HCT116 (cell line): ENCODE data around the gene PHF13. TPM values are rescaled to one million over a fixed set of nuclear protein-coding genes. Genes with fewer than 3 reads are reported as not detected.

ENCODE experiments used
- ATAC-seq: fragments of 200-7000 bp; cut with Tn5 transposase; 2 replicates; pipeline ENCODE4 v1.9.1; 2020; ENCODE audit warnings: mild to moderate bottlenecking, moderate library complexity
- BruUV-seq: library from RNA; stranded (reverse); fragments of 400-500 nt; replicated peaks from 2 replicates; lab custom pipeline; 2021; lab: Mats Ljungman, UMichigan
- CTCF ChIA-PET: fragments of 300-600 bp; sonication (Branson Sonifier 250); formaldehyde crosslinking; loops from one replicate; lab custom pipeline; 2021; ENCODE audit warnings: antibody characterized with exemption; lab: Charles Lee
- POLR2A ChIA-PET: fragments of 300-600, 350-600 bp; sonication (Branson Sonifier 250); formaldehyde crosslinking; loops from one replicate; lab custom pipeline; 2021; ENCODE audit warnings: antibody characterized with exemption; lab: Charles Lee
- RAD21 ChIA-PET, 2 experiments: fragments of 300-600 bp; sonication (Branson Sonifier 250); formaldehyde crosslinking; loops; one replicate each; lab custom pipeline; 2023; ENCODE audit warnings: low total read pairs in 2 of 2; ENCODE audit not compliant: uncharacterized antibody in 2 of 2, unreplicated experiment in 2 of 2, low non-redundant PET in 1 of 2; lab: Charles Lee
- DNase-seq: peaks from one replicate; pipeline ENCODE4 v3.0.0-alpha.2; 2010; ENCODE audit warnings: low read depth, low spot score
- H2AFZ ChIP-seq: fragments of 200-600 bp; shearing (Covaris generic), sonication (generic); 2 replicates; pipeline ENCODE4 v1.6.1; 2017; ENCODE audit warnings: low read depth, mixed run types, mixed read lengths, antibody characterized with exemption, low read length; ENCODE audit not compliant: poor library complexity, severe bottlenecking
- H3K27ac ChIP-seq: 2 replicates; pipeline ENCODE4 v1.5.1; 2012; ENCODE audit warnings: low read depth, low read length
- H3K27me3 ChIP-seq: fragments of 200-600 bp; sonication (generic); 2 replicates; pipeline ENCODE4 v1.6.1; 2016; ENCODE audit warnings: mixed run types, low read length, mixed read lengths; ENCODE audit not compliant: insufficient read depth
- H3K36me3 ChIP-seq, 2 experiments: fragments of 200-500 bp in 1 of 2; fragments of 200-600 bp in 1 of 2; sonication (Bioruptor generic) in 1 of 2; sonication (generic) in 1 of 2; 2 replicates each; pipeline versions ENCODE4 v1.5.1 to v1.6.1; 2014 to 2016; ENCODE audit warnings: low read length in 2 of 2, inconsistent platforms in 1 of 2, mixed read lengths in 1 of 2, mixed run types in 1 of 2; ENCODE audit not compliant: insufficient read depth in 2 of 2, control insufficient read depth in 1 of 2
- H3K4me1 ChIP-seq, 2 experiments: fragments of 200-600 bp in 1 of 2; sonication (generic) in 1 of 2; 2 replicates each; pipeline versions ENCODE4 v1.5.1 to v1.6.1; 2012 to 2017; ENCODE audit warnings: low read length in 2 of 2, inconsistent platforms in 1 of 2, mild to moderate bottlenecking in 1 of 2, mixed read lengths in 1 of 2, mixed run types in 1 of 2, moderate library complexity in 1 of 2; ENCODE audit not compliant: insufficient read depth in 2 of 2, control insufficient read depth in 1 of 2
- H3K4me2 ChIP-seq: fragments of 200-600 bp; sonication (generic); 2 replicates; pipeline ENCODE4 v1.6.1; 2017; ENCODE audit warnings: mixed run types, low read length, mixed read lengths
- H3K4me3 ChIP-seq, 2 experiments: fragments of 200-600 bp in 1 of 2; sonication (generic) in 1 of 2; replicated peaks in 1 of 2; 2 replicates each; pipeline ENCODE4 v1.5.1; 2011 to 2016; ENCODE audit warnings: low read length in 2 of 2, control low read depth in 1 of 2, low read depth in 1 of 2, mild to moderate bottlenecking in 1 of 2, mixed read lengths in 1 of 2, mixed run types in 1 of 2
- H3K79me2 ChIP-seq: fragments of 200-600 bp; sonication (generic); 2 replicates; pipeline ENCODE4 v1.6.1; 2017; ENCODE audit warnings: mild to moderate bottlenecking, mixed run types, low read length, moderate library complexity, mixed read lengths; ENCODE audit not compliant: insufficient read depth
- H3K9ac ChIP-seq: fragments of 200-600 bp; sonication (generic); 2 replicates; pipeline ENCODE4 v1.6.1; 2016; ENCODE audit warnings: low read length, mixed read lengths
- H3K9me2 ChIP-seq: fragments of 200-600 bp; sonication (generic), shearing (Covaris generic); 2 replicates; pipeline ENCODE4 v1.6.1; 2017; ENCODE audit warnings: mixed run types, mild to moderate bottlenecking, moderate library complexity; ENCODE audit not compliant: insufficient read depth
- H3K9me3 ChIP-seq, 2 experiments: fragments of 200-500 bp in 1 of 2; fragments of 200-600 bp in 1 of 2; sonication (Bioruptor generic) in 1 of 2; sonication (generic) in 1 of 2; 2 replicates each; pipeline ENCODE4 v1.6.1; 2014 to 2017; ENCODE audit warnings: low read length in 2 of 2, mixed read lengths in 2 of 2, inconsistent platforms in 1 of 2, low read depth in 1 of 2, mild to moderate bottlenecking in 1 of 2, mixed run types in 1 of 2, moderate library complexity in 1 of 2; ENCODE audit not compliant: control insufficient read depth in 1 of 2, insufficient read depth in 1 of 2
- H4K20me1 ChIP-seq: fragments of 200-600 bp; sonication (generic), shearing (Covaris generic); 2 replicates; pipeline ENCODE4 v1.6.1; 2017; ENCODE audit warnings: mixed run types, mild to moderate bottlenecking, moderate library complexity; ENCODE audit not compliant: insufficient read depth
- CBX3 ChIP-seq: IDR thresholded peaks from 2 replicates; pipeline ENCODE4 v1.6.1; 2012; ENCODE audit warnings: low read depth
- CEBPB ChIP-seq: IDR thresholded peaks from 2 replicates; pipeline ENCODE4 v1.6.1; 2012; ENCODE audit warnings: low read depth
- EGR1 ChIP-seq: IDR thresholded peaks from 2 replicates; pipeline ENCODE4 v1.6.1; 2012; ENCODE audit warnings: low read depth
- FOSL1 ChIP-seq: IDR thresholded peaks from 2 replicates; pipeline ENCODE4 v1.6.1; 2012; ENCODE audit warnings: low read depth
- JUND ChIP-seq: IDR thresholded peaks from 2 replicates; pipeline ENCODE4 v1.6.1; 2012
- POLR2A ChIP-seq: IDR thresholded peaks from 2 replicates; pipeline ENCODE4 v1.7.0; 2011; ENCODE audit warnings: borderline replicate concordance; ENCODE audit not compliant: insufficient read depth, insufficient read length; ENCODE audit errors: extremely low read depth
- POLR2AphosphoS5 ChIP-seq: IDR thresholded peaks from 2 replicates; pipeline ENCODE4 v1.6.1; 2011; ENCODE audit warnings: mild to moderate bottlenecking, low read depth, low read length, moderate library complexity
- RAD21 ChIP-seq: IDR thresholded peaks from 2 replicates; pipeline ENCODE4 v1.6.1; 2012; ENCODE audit warnings: low read depth, mild to moderate bottlenecking
- SIN3A ChIP-seq: IDR thresholded peaks from 2 replicates; pipeline ENCODE4 v1.6.1; 2012; ENCODE audit warnings: low read depth
- SP1 ChIP-seq: IDR thresholded peaks from 2 replicates; pipeline ENCODE4 v1.6.1; 2012; ENCODE audit warnings: low read depth
- TCF7L2 ChIP-seq: IDR thresholded peaks from 2 replicates; pipeline ENCODE4 v1.7.0; 2011; ENCODE audit warnings: borderline replicate concordance, inconsistent platforms; ENCODE audit not compliant: insufficient read depth, insufficient read length; ENCODE audit errors: extremely low read depth
- YY1 ChIP-seq: IDR thresholded peaks from 2 replicates; pipeline ENCODE4 v1.6.1; 2011; ENCODE audit warnings: low read length, low read depth, moderate library complexity, mild to moderate bottlenecking; ENCODE audit not compliant: insufficient replicate concordance; ENCODE audit errors: extremely low read depth
- ZFX ChIP-seq: fragments of 450-650 bp; IDR thresholded peaks from 2 replicates; pipeline ENCODE4 v1.6.1; 2017
- ZNF274 ChIP-seq: fragments of 200-500 bp; sonication (Bioruptor generic); IDR thresholded peaks from 2 replicates; pipeline ENCODE4 v1.6.1; 2014; ENCODE audit warnings: mild to moderate bottlenecking, low read depth, low read length, inconsistent platforms
- intact Hi-C: fragments of 100-400 bp; cut with micrococcal nuclease; formaldehyde crosslinking; loops from 2 replicates; pipeline ENCODE4 v1.10.0; 2022
- total RNA-seq: library from RNA; stranded (reverse); gene quantifications from one replicate; pipeline ENCODE4 v1.2.1, GENCODE V29; 2021; ENCODE audit not compliant: unreplicated experiment
- TF ChIP-seq, protein P1 (sequence below), 3 experiments: fragments of 200-600 bp in 1 of 3; sonication (generic) in 1 of 3; IDR thresholded peaks in 2 of 3; conservative IDR thresholded peaks in 1 of 3; 2 replicates each; pipeline ENCODE4 v1.5.1; 2012 to 2017; ENCODE audit warnings: low read depth in 2 of 3, low read length in 2 of 3, antibody characterized with exemption in 1 of 3, borderline replicate concordance in 1 of 3, control low read depth in 1 of 3, mild to moderate bottlenecking in 1 of 3, mixed read lengths in 1 of 3, mixed run types in 1 of 3, moderate library complexity in 1 of 3; ENCODE audit not compliant: insufficient read depth in 1 of 3
- TF ChIP-seq, protein P2 (sequence below): IDR thresholded peaks from 2 replicates; pipeline ENCODE4 v1.6.1; 2011; ENCODE audit warnings: mild to moderate bottlenecking, low read length, moderate library complexity; ENCODE audit not compliant: insufficient replicate concordance; ENCODE audit errors: extremely low read depth
- TF ChIP-seq, protein P3 (sequence below): IDR thresholded peaks from 2 replicates; pipeline ENCODE4 v1.6.1; 2012

The PHF13 gene
- total RNA-seq, 1 experiment from 2014 or later: 25.8 TPM

DNA sequence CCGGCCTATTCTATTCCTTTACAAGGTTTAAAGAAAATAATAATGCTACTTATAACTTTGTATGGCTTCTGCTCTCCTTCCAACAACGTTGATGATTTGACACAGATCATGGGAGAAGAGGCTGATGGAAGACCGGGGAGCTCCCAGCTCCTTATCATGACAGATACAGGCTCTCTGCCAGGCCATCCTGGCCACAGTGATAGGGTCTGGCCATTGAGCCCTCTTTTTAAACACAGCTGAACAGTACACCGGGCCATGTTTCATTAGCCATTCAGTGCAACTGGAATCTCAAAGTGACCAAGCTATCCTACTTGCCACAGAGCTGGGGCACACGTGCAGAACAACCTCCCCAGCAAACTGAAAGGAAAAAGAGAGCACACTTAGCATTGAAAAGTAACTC lies 53.2 kb downstream of the PHF13 start:
- Histone ChIP-seq H3K27ac (no peak overlapping the region), H2AFZ (no peak overlapping the region), H3K9me2 (no peaks in the 10 kb centered on the region), H3K4me1 (no peaks in the 10 kb centered on the region), H3K9ac (no peak overlapping the region), H3K4me2 (no peak overlapping the region), H3K36me3 (peaks cover 6 to 24% of the 10 kb centered on the region in 2 experiments), H3K79me2 (peaks cover 33% of the 10 kb centered on the region), H3K9me3 (no peaks in the 10 kb centered on the region)
- POLR2A ChIA-PET: no interaction called here
- no peak for ATAC-seq
- RAD21 ChIA-PET: no interaction called here
- TF ChIP-seq JUND: no peak
- no peak for TF ChIP-seq TCF7L2
- TF ChIP-seq POLR2A: no peak
- no peak for TF ChIP-seq ZFX
- no peak for TF ChIP-seq EGR1
- TF ChIP-seq RAD21: no peak
- TF ChIP-seq POLR2AphosphoS5: no peak
- no peak for TF ChIP-seq SIN3A
- TF ChIP-seq, protein P1, sequence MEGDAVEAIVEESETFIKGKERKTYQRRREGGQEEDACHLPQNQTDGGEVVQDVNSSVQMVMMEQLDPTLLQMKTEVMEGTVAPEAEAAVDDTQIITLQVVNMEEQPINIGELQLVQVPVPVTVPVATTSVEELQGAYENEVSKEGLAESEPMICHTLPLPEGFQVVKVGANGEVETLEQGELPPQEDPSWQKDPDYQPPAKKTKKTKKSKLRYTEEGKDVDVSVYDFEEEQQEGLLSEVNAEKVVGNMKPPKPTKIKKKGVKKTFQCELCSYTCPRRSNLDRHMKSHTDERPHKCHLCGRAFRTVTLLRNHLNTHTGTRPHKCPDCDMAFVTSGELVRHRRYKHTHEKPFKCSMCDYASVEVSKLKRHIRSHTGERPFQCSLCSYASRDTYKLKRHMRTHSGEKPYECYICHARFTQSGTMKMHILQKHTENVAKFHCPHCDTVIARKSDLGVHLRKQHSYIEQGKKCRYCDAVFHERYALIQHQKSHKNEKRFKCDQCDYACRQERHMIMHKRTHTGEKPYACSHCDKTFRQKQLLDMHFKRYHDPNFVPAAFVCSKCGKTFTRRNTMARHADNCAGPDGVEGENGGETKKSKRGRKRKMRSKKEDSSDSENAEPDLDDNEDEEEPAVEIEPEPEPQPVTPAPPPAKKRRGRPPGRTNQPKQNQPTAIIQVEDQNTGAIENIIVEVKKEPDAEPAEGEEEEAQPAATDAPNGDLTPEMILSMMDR (IDR thresholded peaks at IDR 0.05 in 2 of 3, conservative IDR thresholded peaks at IDR 0.05 in 1 of 3; ENCODE audit: borderline replicate concordance in 1 of 3, insufficient read depth in 1 of 3, low read depth in 2 of 3, low read length in 2 of 3): no peak
- TF ChIP-seq, all 23 proteins: peak for 0
- no peak for DNase-seq
- intact Hi-C loops: no loop called here
- Histone ChIP-seq H3K4me3 (no peak overlapping the region), H3K27me3 (no peaks in the 10 kb centered on the region), H4K20me1 (no peaks in the 10 kb centered on the region; the same call in 1 of the 2 replicates)
- no TSS peak for BruUV-seq
- CTCF ChIA-PET: no interaction called here

DNA sequence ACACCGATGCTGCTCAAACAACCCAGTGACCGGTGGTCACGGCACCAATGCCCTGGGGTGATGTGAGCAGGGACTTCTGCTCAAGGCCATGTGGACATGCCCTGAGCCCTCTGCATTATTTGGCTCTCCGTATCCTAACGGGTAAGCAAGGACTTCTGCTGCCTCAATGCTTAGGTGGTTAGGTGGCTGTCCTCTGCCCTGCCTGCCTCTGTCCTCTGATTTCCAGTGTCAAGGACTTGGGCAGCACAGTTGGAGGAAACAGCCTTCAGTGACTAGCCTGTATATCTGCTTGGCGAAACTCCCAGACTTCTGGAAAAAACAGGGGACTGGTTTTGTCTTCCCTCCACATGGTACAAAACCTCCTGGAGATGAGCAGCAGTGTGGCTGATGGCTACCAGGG lies 53.6 kb downstream of the PHF13 start:
- Histone ChIP-seq H2AFZ (no peak overlapping the region), H3K27ac (no peak overlapping the region), H3K4me3 (no peak overlapping the region), H4K20me1 (no peaks in the 10 kb centered on the region; the same call in 1 of the 2 replicates), H3K9me3 (no peaks in the 10 kb centered on the region), H3K79me2 (peaks cover 30% of the 10 kb centered on the region), H3K4me2 (no peak overlapping the region), H3K4me1 (no peaks in the 10 kb centered on the region), H3K9me2 (no peaks in the 10 kb centered on the region), H3K36me3 (peaks cover 6 to 24% of the 10 kb centered on the region in 2 experiments), H3K9ac (no peak overlapping the region), H3K27me3 (no peaks in the 10 kb centered on the region)
- RAD21 ChIA-PET: no interaction called here
- POLR2A ChIA-PET: no interaction called here
- intact Hi-C loops: no loop called here
- BruUV-seq: no TSS peak
- ATAC-seq (no peak), DNase-seq (no peak)
- CTCF ChIA-PET: no interaction called here
- TF ChIP-seq ZNF274 (no peak), CEBPB (no peak), FOSL1 (no peak), SP1 (no peak), RAD21 (no peak), POLR2A (no peak), CBX3 (no peak), SIN3A (no peak), TCF7L2 (no peak), ZFX (no peak), JUND (no peak), YY1 (no peak)
- TF ChIP-seq, protein P2, sequence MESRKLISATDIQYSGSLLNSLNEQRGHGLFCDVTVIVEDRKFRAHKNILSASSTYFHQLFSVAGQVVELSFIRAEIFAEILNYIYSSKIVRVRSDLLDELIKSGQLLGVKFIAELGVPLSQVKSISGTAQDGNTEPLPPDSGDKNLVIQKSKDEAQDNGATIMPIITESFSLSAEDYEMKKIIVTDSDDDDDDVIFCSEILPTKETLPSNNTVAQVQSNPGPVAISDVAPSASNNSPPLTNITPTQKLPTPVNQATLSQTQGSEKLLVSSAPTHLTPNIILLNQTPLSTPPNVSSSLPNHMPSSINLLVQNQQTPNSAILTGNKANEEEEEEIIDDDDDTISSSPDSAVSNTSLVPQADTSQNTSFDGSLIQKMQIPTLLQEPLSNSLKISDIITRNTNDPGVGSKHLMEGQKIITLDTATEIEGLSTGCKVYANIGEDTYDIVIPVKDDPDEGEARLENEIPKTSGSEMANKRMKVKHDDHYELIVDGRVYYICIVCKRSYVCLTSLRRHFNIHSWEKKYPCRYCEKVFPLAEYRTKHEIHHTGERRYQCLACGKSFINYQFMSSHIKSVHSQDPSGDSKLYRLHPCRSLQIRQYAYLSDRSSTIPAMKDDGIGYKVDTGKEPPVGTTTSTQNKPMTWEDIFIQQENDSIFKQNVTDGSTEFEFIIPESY: no peak
- TF ChIP-seq, protein P3, sequence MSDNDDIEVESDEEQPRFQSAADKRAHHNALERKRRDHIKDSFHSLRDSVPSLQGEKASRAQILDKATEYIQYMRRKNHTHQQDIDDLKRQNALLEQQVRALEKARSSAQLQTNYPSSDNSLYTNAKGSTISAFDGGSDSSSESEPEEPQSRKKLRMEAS: no peak
